Tibial artery (tissue), 4 donors: ENCODE measurements around the gene AIP.
A peak's percentile ranks its signal among the peaks of the same experiment; 100 is the strongest.
"Not testable (repeated sequence)": the region's sequence is repeated elsewhere in the genome, so short reads cannot be mapped to it uniquely, and the experiment has no call there.

Experiments
- DNase-seq, 2 donors: peaks; one replicate each; pipeline ENCODE4 v3.0.0-alpha.2; 2019
- H3K27ac ChIP-seq, 2 donors: fragments of 200-600 bp; sonication (generic) in 1 of 2; 1 replicate in 1 of 2; 2 replicates in 1 of 2; pipeline ENCODE4 v1.5.1; 2018 to 2019; ENCODE audit warnings: mild to moderate bottlenecking in 1 of 2
- H3K27me3 ChIP-seq, 2 donors: fragments of 200-600 bp; sonication (generic) in 1 of 2; one replicate each; pipeline versions ENCODE4 v1.5.1 to v1.6.0; 2016 to 2019
- H3K36me3 ChIP-seq, 3 donors: fragments of 200-600 bp; sonication (generic) in 2 of 3; one replicate each; pipeline ENCODE4 v1.5.1; 2016 to 2019; ENCODE audit warnings: mild to moderate bottlenecking in 2 of 3
- H3K4me1 ChIP-seq, 4 donors: fragments of 200-600 bp; sonication (generic) in 2 of 4; 1 replicate in 3 of 4; 2 replicates in 1 of 4; pipeline ENCODE4 v1.5.1; 2016 to 2019
- H3K4me3 ChIP-seq, 2 donors: fragments of 200-600 bp; sonication (generic) in 1 of 2; 1 replicate in 1 of 2; 2 replicates in 1 of 2; pipeline ENCODE4 v1.5.1; 2018 to 2019; ENCODE audit warnings: mild to moderate bottlenecking in 2 of 2
- H3K9me3 ChIP-seq, 3 donors: fragments of 200-600 bp; sonication (generic) in 1 of 3; one replicate each; pipeline ENCODE4 v1.5.1; 2016 to 2019
- intact Hi-C: fragments of 100-400 bp; cut with DNase I; formaldehyde crosslinking; loops from one replicate; pipeline ENCODE4 v1.15.0; 2023; ENCODE audit warnings: low total_unique reads
- TF ChIP-seq, protein P1 (sequence below), 2 experiments: fragments of 200-600 bp in 1 of 2; fragments of 450-650 bp in 1 of 2; IDR thresholded peaks; one replicate each; pipeline ENCODE4 v1.5.1; 2017 to 2019; ENCODE audit warnings: antibody characterized with exemption in 2 of 2, mild to moderate bottlenecking in 1 of 2, moderate library complexity in 1 of 2

AIP gene

GRCh38 chr11:67464411-67465188, 18.2 kb upstream of the AIP start:
- peak overlapping the region; percentile 95 to 97 for H3K27ac ChIP-seq
- H3K4me3 ChIP-seq, result peak overlapping the region; percentile 65 to 79
- H3K9me3 ChIP-seq, result no peaks in the 10 kb centered on the region
- intact Hi-C loops, result loop anchor here (2.0 to 5.0 kb wide), 3 partner anchors 22 to 62 kb away; partner anchors contain the start of genes CORO1B, PPP1CA and TBC1D10C
- no peaks in the 10 kb centered on the region for H3K27me3 ChIP-seq
- TF ChIP-seq, protein P1, sequence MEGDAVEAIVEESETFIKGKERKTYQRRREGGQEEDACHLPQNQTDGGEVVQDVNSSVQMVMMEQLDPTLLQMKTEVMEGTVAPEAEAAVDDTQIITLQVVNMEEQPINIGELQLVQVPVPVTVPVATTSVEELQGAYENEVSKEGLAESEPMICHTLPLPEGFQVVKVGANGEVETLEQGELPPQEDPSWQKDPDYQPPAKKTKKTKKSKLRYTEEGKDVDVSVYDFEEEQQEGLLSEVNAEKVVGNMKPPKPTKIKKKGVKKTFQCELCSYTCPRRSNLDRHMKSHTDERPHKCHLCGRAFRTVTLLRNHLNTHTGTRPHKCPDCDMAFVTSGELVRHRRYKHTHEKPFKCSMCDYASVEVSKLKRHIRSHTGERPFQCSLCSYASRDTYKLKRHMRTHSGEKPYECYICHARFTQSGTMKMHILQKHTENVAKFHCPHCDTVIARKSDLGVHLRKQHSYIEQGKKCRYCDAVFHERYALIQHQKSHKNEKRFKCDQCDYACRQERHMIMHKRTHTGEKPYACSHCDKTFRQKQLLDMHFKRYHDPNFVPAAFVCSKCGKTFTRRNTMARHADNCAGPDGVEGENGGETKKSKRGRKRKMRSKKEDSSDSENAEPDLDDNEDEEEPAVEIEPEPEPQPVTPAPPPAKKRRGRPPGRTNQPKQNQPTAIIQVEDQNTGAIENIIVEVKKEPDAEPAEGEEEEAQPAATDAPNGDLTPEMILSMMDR (IDR thresholded peaks at IDR 0.05), result peak in 1 of 2 experiments; percentile 12
- DNase-seq, result peak; percentile 85 to 94
- no peaks in the 10 kb centered on the region for H3K36me3 ChIP-seq
- peaks cover 0 to 47% (median 36%) of the 10 kb centered on the region in 4 donors for H3K4me1 ChIP-seq

- intact Hi-C loops, result loop anchor here (2.0 to 5.0 kb wide), 3 partner anchors 22 to 63 kb away; partner anchors contain the start of genes CORO1B, PPP1CA and TBC1D10C
Observed at GRCh38 chr11:67465189-67465510, 17.7 kb upstream of the AIP start.

GRCh38 chr11:67465530-67465929, 17.3 kb upstream of the AIP start:
- Histone ChIP-seq H3K27ac (peak overlapping the region; percentile 95 to 97), H3K4me1 (peaks cover 0 to 52% (median 38%) of the 10 kb centered on the region in 4 donors), H3K4me3 (peak overlapping the region; percentile 65 to 79)
- not testable (repeated sequence) for H3K36me3 ChIP-seq, H3K27me3 ChIP-seq, H3K9me3 ChIP-seq
- peak in 1 of 2 donors; percentile 69 for DNase-seq
- intact Hi-C loops, result loop anchor here (2.0 to 5.0 kb wide), 3 partner anchors 23 to 63 kb away; partner anchors contain the start of genes CORO1B, PPP1CA and TBC1D10C

More at GRCh38 chr11:67465189-67465510, 17.7 kb upstream of the AIP start:
- DNase-seq, result no peak
- Histone ChIP-seq H3K4me1 (peaks cover 0 to 52% (median 38%) of the 10 kb centered on the region in 4 donors), H3K4me3 (peak overlapping the region; percentile 65 to 79), H3K36me3 (no peaks in the 10 kb centered on the region), H3K27me3 (no peaks in the 10 kb centered on the region), H3K27ac (peak overlapping the region; percentile 95 to 97), H3K9me3 (no peaks in the 10 kb centered on the region)
- TF ChIP-seq, protein P1 (IDR thresholded peaks at IDR 0.05), result no peak

DNA sequence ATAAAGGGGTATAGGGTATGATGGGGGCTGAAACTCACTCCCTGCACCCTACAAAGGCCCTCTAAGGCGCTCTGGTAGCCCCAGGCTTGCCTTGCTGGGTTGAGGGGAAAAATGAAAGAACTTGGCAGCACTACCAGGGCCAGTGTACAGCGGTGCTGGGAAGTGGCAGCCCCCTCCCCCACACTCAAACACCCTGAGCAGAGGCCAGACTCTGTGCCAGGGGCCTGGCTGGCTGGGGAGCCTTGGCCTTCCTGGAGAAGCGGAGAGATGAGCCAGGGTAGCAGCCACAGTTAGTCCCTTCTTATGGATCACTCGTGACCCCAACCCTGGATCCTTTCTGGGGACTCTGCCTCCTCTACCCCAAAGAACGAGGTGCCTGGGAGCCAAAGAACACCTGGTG, 16.5 kb upstream of the AIP start:
- Histone ChIP-seq H3K9me3 (no peaks in the 10 kb centered on the region), H3K27me3 (no peaks in the 10 kb centered on the region), H3K4me1 (peaks cover 0 to 52% (median 38%) of the 10 kb centered on the region in 4 donors), H3K4me3 (no peak overlapping the region), H3K36me3 (no peaks in the 10 kb centered on the region), H3K27ac (peak overlapping the region; percentile 20 to 95)
- no peak for DNase-seq
- intact Hi-C loops, result loop anchor here (5.0 kb wide), 2 partner anchors 44 to 64 kb away; partner anchors contain the start of genes PPP1CA and TBC1D10C
- TF ChIP-seq, protein P1 (IDR thresholded peaks at IDR 0.05), result no peak

DNA sequence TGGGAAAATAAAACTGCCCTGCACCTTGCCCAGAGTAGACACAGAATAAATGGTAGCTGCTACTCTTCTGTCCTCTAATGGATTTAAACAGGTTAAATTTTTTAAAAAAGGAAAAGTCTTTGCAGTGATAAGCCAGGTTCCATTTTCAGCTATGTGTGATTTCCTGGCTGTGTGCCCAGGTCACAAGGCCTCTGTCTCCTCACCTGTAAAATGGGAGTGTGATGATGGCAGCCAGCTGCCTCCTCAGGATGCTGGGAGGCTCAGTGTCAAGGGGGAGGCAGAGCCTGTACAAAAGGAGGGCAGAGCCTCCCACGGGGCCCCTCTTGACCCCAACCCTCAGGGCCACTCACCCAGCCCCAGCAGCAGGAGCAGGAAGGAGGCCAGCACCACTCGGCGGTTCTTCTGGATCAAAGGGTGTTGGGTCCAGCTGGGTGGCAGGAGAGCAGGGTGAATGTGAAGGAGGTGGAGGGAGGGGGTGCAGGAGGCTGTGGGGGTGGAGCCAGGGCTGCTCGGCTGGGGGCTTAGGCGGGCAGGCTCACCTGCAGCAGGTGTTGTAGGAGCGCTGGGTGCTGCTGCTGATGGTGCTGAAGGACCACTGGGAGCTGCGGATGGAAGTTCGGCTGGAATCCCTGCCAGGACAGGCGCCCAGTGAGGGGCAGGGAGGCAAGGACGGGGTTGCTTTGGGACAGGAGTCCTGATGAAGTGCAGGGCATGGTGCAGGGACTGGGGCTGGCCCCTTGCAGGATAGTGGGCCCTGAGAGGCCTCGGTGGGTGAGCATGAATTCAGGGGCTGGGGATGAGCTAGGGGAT, 15.7 kb upstream of the AIP start:
- DNase-seq, result peak in 1 of 2 donors; percentile 64
- Histone ChIP-seq H3K27ac (peak overlapping the region; percentile 84 to 95), H3K27me3 (no peaks in the 10 kb centered on the region), H3K4me3 (no peak overlapping the region), H3K9me3 (no peaks in the 10 kb centered on the region), H3K36me3 (no peaks in the 10 kb centered on the region), H3K4me1 (peaks cover 0 to 52% (median 38%) of the 10 kb centered on the region in 4 donors)
- intact Hi-C loops, result loop anchor here (5.0 kb wide), 2 partner anchors 45 to 65 kb away; partner anchors contain the start of genes PPP1CA and TBC1D10C
- TF ChIP-seq, protein P1 (IDR thresholded peaks at IDR 0.05), result no peak
